Neural progenitor cell (in vitro differentiated cells): Measurements from ENCODE around the gene SCAPER.
"Not testable (repeated sequence)": the region's sequence is repeated elsewhere in the genome, so short reads cannot be mapped to it uniquely, and the experiment has no call there.

Source experiments
- EZH2 ChIP-seq: fragments of 200-600 bp; sonication (generic); IDR thresholded peaks from 2 replicates; pipeline ENCODE4 v1.6.1; 2017; ENCODE audit warnings: antibody characterized with exemption, mild to moderate bottlenecking, moderate library complexity
- TF ChIP-seq, protein P1 (sequence below): fragments of 200-600 bp; sonication (generic); IDR thresholded peaks from 2 replicates; pipeline ENCODE4 v1.5.1; 2017; ENCODE audit warnings: antibody characterized with exemption, mild to moderate bottlenecking

DNA sequence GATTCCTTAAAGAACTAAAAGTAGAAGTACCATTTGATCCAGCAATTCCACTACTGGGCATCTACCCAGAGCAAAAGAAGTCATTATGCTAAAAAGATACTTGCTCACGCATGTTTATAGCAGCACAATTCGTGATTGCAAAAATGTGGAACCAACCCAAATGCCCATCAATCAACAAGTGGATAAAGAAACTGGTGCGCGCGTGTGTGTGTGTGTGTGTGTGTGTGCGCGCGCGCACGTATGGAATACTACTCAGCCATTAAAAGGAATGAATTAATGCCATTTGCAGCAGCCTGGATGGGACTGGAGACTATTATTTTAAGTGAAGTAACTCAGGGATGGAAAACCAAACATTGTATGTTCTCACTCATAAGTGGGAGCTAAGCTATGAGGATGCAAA is 394.5 kb downstream of the SCAPER start:
- not testable (repeated sequence) for TF ChIP-seq EZH2
- TF ChIP-seq, protein P1, sequence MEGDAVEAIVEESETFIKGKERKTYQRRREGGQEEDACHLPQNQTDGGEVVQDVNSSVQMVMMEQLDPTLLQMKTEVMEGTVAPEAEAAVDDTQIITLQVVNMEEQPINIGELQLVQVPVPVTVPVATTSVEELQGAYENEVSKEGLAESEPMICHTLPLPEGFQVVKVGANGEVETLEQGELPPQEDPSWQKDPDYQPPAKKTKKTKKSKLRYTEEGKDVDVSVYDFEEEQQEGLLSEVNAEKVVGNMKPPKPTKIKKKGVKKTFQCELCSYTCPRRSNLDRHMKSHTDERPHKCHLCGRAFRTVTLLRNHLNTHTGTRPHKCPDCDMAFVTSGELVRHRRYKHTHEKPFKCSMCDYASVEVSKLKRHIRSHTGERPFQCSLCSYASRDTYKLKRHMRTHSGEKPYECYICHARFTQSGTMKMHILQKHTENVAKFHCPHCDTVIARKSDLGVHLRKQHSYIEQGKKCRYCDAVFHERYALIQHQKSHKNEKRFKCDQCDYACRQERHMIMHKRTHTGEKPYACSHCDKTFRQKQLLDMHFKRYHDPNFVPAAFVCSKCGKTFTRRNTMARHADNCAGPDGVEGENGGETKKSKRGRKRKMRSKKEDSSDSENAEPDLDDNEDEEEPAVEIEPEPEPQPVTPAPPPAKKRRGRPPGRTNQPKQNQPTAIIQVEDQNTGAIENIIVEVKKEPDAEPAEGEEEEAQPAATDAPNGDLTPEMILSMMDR: not testable (repeated sequence)
